ENCODE results near the gene CRHR1.

The CRHR1 gene

GRCh38 chr17:45790296-45790922 is 6.3 kb downstream of the CRHR1 start:
- FAIRE-seq = no peak

- no peak for FAIRE-seq
Measured at GRCh38 chr17:45791041-45791582, 7.0 kb downstream of the CRHR1 start.

GRCh38 chr17:45791935-45792334 is 7.8 kb downstream of the CRHR1 start:
- no peak for FAIRE-seq

- no peak for FAIRE-seq
Measured at GRCh38 chr17:45792437-45792836, 8.3 kb downstream of the CRHR1 start.

- no peak for FAIRE-seq
Measured at GRCh38 chr17:45792995-45793755, 9.1 kb downstream of the CRHR1 start.

GRCh38 chr17:45793999-45794540 is 9.9 kb downstream of the CRHR1 start:
- FAIRE-seq = no peak

- FAIRE-seq = no peak
Measured at GRCh38 chr17:45794840-45795239, 10.7 kb downstream of the CRHR1 start.

- FAIRE-seq = no peak
Measured at GRCh38 chr17:45800816-45801215, 16.7 kb downstream of the CRHR1 start.

GRCh38 chr17:45801421-45801820 is 17.3 kb downstream of the CRHR1 start:
- no peak for FAIRE-seq

- FAIRE-seq = no peak
Measured at GRCh38 chr17:45808845-45809244, 24.7 kb downstream of the CRHR1 start.

- FAIRE-seq = no peak
Measured at GRCh38 chr17:45809499-45809898, 25.4 kb downstream of the CRHR1 start.

GRCh38 chr17:45812102-45812501 is 28.0 kb downstream of the CRHR1 start:
- peak; percentile 20 for FAIRE-seq

- no peak for FAIRE-seq
Measured at GRCh38 chr17:45813048-45813725, 29.1 kb downstream of the CRHR1 start.

- FAIRE-seq = no peak
Measured at GRCh38 chr17:45814622-45815606, 30.8 kb downstream of the CRHR1 start.

- FAIRE-seq = no peak
Measured at GRCh38 chr17:45815752-45816151, 31.6 kb downstream of the CRHR1 start.

- FAIRE-seq = no peak
Measured at GRCh38 chr17:45818041-45818440, 33.9 kb downstream of the CRHR1 start.

- no peak for FAIRE-seq
Measured at GRCh38 chr17:45818699-45819098, 34.6 kb downstream of the CRHR1 start.

- FAIRE-seq = no peak
Measured at GRCh38 chr17:45819632-45820031, 35.5 kb downstream of the CRHR1 start.

- FAIRE-seq = no peak
Measured at GRCh38 chr17:45820052-45820780, 36.1 kb downstream of the CRHR1 start.

GRCh38 chr17:45821147-45821546 is 37.0 kb downstream of the CRHR1 start:
- FAIRE-seq = no peak

- no peak for FAIRE-seq
Measured at GRCh38 chr17:45823598-45823997, 39.5 kb downstream of the CRHR1 start.

Data from TTC549 (cell line).